Lung (tissue), 12 donors: ENCODE data around the gene ANKRD34B. TPM values are rescaled to one million over a fixed set of nuclear protein-coding genes. Genes with fewer than 3 reads are reported as not detected.

Source experiments
- ATAC-seq: fragments of 200-7000 bp; cut with Tn5 transposase; one replicate; pipeline ENCODE4 v1.9.1; 2020; ENCODE audit warnings: moderate number of reproducible peaks; ENCODE audit not compliant: insufficient read depth, low FRiP score
- DNase-seq, 3 donors: peaks; one replicate each; pipeline ENCODE4 v3.0.0-alpha.2; 2013 to 2017
- H3K27ac ChIP-seq, 2 donors: one replicate each; pipeline ENCODE4 v1.5.1; 2013; ENCODE audit warnings: mild to moderate bottlenecking in 2 of 2, moderate library complexity in 2 of 2, control low read depth in 1 of 2, inconsistent platforms in 1 of 2, low read depth in 1 of 2, low read length in 1 of 2
- H3K27me3 ChIP-seq, 3 donors: one replicate each; pipeline ENCODE4 v1.5.1; 2013; ENCODE audit warnings: low read length in 2 of 3; ENCODE audit not compliant: control insufficient read depth in 3 of 3, insufficient read depth in 3 of 3
- H3K36me3 ChIP-seq, 4 donors: one replicate each; pipeline ENCODE4 v1.5.1; 2013; ENCODE audit warnings: low read length in 4 of 4, mild to moderate bottlenecking in 1 of 4, moderate library complexity in 1 of 4; ENCODE audit not compliant: control insufficient read depth in 4 of 4, insufficient read depth in 4 of 4
- H3K4me1 ChIP-seq, 5 donors: one replicate each; pipeline ENCODE4 v1.5.1; 2013; ENCODE audit warnings: low read length in 5 of 5, mild to moderate bottlenecking in 2 of 5, moderate library complexity in 1 of 5; ENCODE audit not compliant: control insufficient read depth in 5 of 5, insufficient read depth in 5 of 5
- H3K4me3 ChIP-seq: one replicate; pipeline ENCODE4 v1.5.1; 2013; ENCODE audit warnings: mild to moderate bottlenecking, control low read depth, moderate library complexity
- H3K9ac ChIP-seq, 2 donors: one replicate each; pipeline ENCODE4 v1.5.1; 2013; ENCODE audit warnings: low read length in 2 of 2, control low read depth in 1 of 2; ENCODE audit not compliant: insufficient read depth in 1 of 2
- H3K9me3 ChIP-seq, 4 donors: one replicate each; pipeline ENCODE4 v1.5.1; 2013; ENCODE audit warnings: low read length in 3 of 4, mild to moderate bottlenecking in 1 of 4, moderate library complexity in 1 of 4; ENCODE audit not compliant: control insufficient read depth in 4 of 4, insufficient read depth in 3 of 4
- CTCF ChIP-seq: IDR thresholded peaks from 2 replicates; pipeline ENCODE4 v1.5.1; 2012; ENCODE audit warnings: mild to moderate bottlenecking; ENCODE audit errors: control extremely low read depth, extremely low read depth
- WGBS, 2 donors: extraction: QIAGEN DNeasy Blood & Tissue Kit; methylation state at CpG; one replicate each; pipeline ENCODE4 v1.1.7; 2013; 5-methylcytosine and 5-hydroxymethylcytosine counted together
- polyA plus RNA-seq, 2 donors: library from polyadenylated mRNA; stranded (reverse); fragments of 200-250 nt; gene quantifications; one replicate each; pipeline ENCODE4 v1.2.1, GENCODE V29; 2013
- total RNA-seq, 2 donors: library from RNA; depleted of rRNA in 1 of 2; stranded (reverse); fragments of >200 nt in 1 of 2; gene quantifications; one replicate each; pipeline ENCODE4 v1.2.1, GENCODE V29; 2014 to 2021
- donor health status: control.
- donor health status: control.
- donor health status: Bipolar disorder and iron deficiency.
- donor health status: healthy.
- donor health status: DM: yes; HTN: yes; CAD: no.

The ANKRD34B gene
- total and polyA plus RNA-seq, 4 donors = 0.13 to 0.34 TPM; not detected in 2

DNA sequence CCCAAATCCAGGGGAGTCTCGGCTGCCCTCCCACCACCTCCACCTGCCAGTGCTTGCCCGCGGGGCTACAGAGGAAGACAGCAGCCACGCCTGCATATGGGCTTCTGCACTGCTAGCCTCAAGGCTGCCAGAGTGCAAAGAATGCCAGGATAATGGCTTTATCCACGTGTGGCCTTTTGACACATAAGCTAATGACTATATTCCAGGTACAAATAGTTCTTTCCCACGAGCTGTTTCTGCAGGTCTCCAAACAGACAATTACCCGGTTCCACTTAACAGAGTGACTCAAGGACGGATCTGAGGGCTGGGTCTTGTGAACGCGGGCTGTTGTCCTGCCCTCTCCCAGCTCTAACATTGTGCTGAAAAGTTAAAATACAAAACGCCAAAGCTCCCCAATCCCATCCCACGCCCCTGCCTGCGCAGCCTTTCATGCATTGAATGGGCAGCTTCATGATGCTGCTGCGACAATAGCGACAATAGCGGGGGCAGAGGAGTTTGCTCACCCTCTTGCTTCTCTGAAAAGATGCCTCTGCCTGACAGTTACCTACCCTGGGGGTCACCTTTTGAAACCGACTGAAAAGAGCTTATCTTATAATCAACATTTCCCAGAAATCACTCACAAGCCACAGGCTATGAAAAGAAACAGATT lies 45.3 kb upstream of the ANKRD34B start:
- Histone ChIP-seq H3K36me3 (no peaks in the 10 kb centered on the region), H3K27ac (no peak overlapping the region), H3K9me3 (no peaks in the 10 kb centered on the region), H3K9ac (no peak overlapping the region), H3K4me1 (no peaks in the 10 kb centered on the region), H3K27me3 (no peaks in the 10 kb centered on the region), H3K4me3 (no peak overlapping the region)
- DNase-seq (no peak), ATAC-seq (no peak)
- no peak for TF ChIP-seq CTCF
- 83 to 86% methylated on average over 17 of the region's 17 CpGs for WGBS, 2 donors

GRCh38 chr5:80609692-80610091 lies 39.6 kb upstream of the ANKRD34B start:
- no peak overlapping the region for H3K9ac ChIP-seq
- no peaks in the 10 kb centered on the region for H3K36me3 ChIP-seq
- no peaks in the 10 kb centered on the region for H3K27me3 ChIP-seq
- WGBS, 2 donors = 81 to 90% methylated on average over 1 of the region's 1 CpG
- ATAC-seq (no peak), DNase-seq (no peak)
- no peaks in the 10 kb centered on the region for H3K4me1 ChIP-seq
- no peak overlapping the region for H3K4me3 ChIP-seq
- TF ChIP-seq CTCF = no peak
- peaks cover 0 to 5% (median under 1%) of the 10 kb centered on the region in 4 donors for H3K9me3 ChIP-seq
- no peak overlapping the region for H3K27ac ChIP-seq

DNA sequence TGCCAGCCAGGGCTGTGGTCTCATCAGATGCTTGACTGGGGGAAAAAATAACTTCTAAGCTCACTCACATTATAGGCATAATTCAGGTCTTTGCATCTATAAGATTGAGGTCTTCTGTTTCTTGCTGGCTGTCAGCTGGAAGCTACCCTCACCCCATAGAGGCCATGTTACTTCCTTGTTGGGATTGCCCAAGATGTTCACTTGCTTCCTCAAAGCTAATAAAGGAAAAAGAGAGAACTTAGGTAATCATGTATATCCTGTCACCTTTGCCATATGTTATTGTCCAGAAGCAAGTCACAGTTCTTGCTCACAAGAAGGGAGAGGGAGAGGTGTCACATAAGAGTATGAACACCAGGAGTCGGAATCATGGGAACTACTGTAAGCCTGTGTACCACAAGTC lies 38.7 kb upstream of the ANKRD34B start:
- TF ChIP-seq CTCF = no peak
- ATAC-seq (no peak), DNase-seq (no peak)
- 53 to 91% methylated on average over 1 of the region's 1 CpG for WGBS, 2 donors
- H3K36me3 ChIP-seq = no peaks in the 10 kb centered on the region
- no peak overlapping the region for H3K4me3 ChIP-seq
- no peaks in the 10 kb centered on the region for H3K4me1 ChIP-seq
- H3K9me3 ChIP-seq = peaks cover 0 to 5% (median under 1%) of the 10 kb centered on the region in 4 donors
- H3K9ac ChIP-seq = no peak overlapping the region
- H3K27ac ChIP-seq = no peak overlapping the region
- no peaks in the 10 kb centered on the region for H3K27me3 ChIP-seq

- peaks cover 0 to 5% (median under 1%) of the 10 kb centered on the region in 4 donors for H3K9me3 ChIP-seq
- H3K4me1 ChIP-seq = no peaks in the 10 kb centered on the region
- TF ChIP-seq CTCF = no peak
- no peak overlapping the region for H3K4me3 ChIP-seq
- no peaks in the 10 kb centered on the region for H3K27me3 ChIP-seq
- no peaks in the 10 kb centered on the region for H3K36me3 ChIP-seq
- ATAC-seq (no peak), DNase-seq (no peak)
- H3K9ac ChIP-seq = no peak overlapping the region
- no peak overlapping the region for H3K27ac ChIP-seq
Measured at GRCh38 chr5:80607832-80608231, 37.8 kb upstream of the ANKRD34B start.
